Upper lobe of left lung (tissue), 4 donors: ENCODE results near the gene OGT.

Experiments used
- EP300 ChIP-seq, 4 donors: sonication (generic); formaldehyde crosslinking; IDR thresholded peaks; one replicate each; pipeline ENCODE4 v1.5.1; 2017; ENCODE audit warnings: antibody characterized with exemption in 4 of 4, control low read depth in 2 of 4
- POLR2A ChIP-seq, 4 donors: fragments of 450-650 bp; IDR thresholded peaks; one replicate each; pipeline ENCODE4 v1.5.1; 2016 to 2017; ENCODE audit warnings: antibody characterized with exemption in 4 of 4, mild to moderate bottlenecking in 2 of 4
- TF ChIP-seq, protein P1 (sequence below), 6 experiments: fragments of 450-650 bp in 4 of 6; fragments of 200-600 bp in 2 of 6; sonication (generic) in 2 of 6; IDR thresholded peaks; one replicate each; pipeline ENCODE4 v1.5.1; 2016 to 2019; ENCODE audit warnings: antibody characterized with exemption in 6 of 6

DNA sequence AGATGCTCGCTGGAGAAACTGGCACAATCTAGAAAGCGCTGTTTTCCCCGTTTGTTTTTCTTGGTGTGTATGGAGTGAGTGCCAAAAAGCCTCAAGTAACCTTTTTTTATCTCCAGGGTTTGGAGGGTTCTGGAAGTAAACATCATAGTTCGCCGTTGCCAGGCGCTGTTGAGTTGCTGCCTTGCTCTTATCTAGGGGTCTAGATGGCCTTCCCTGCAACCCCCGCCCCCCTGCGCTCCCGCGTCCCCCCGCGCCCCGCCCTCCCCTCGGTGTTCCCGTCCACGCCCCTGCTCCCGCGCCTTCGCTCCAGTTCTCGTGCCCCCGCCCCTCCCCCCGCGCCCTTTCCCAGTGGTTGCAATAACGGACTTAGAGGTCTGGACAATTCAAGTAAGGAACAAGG is 44.8 kb downstream of the OGT start:
- TF ChIP-seq POLR2A (IDR thresholded peaks at IDR 0.05), result no peak
- TF ChIP-seq, protein P1, sequence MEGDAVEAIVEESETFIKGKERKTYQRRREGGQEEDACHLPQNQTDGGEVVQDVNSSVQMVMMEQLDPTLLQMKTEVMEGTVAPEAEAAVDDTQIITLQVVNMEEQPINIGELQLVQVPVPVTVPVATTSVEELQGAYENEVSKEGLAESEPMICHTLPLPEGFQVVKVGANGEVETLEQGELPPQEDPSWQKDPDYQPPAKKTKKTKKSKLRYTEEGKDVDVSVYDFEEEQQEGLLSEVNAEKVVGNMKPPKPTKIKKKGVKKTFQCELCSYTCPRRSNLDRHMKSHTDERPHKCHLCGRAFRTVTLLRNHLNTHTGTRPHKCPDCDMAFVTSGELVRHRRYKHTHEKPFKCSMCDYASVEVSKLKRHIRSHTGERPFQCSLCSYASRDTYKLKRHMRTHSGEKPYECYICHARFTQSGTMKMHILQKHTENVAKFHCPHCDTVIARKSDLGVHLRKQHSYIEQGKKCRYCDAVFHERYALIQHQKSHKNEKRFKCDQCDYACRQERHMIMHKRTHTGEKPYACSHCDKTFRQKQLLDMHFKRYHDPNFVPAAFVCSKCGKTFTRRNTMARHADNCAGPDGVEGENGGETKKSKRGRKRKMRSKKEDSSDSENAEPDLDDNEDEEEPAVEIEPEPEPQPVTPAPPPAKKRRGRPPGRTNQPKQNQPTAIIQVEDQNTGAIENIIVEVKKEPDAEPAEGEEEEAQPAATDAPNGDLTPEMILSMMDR (IDR thresholded peaks at IDR 0.05), result no peak
- TF ChIP-seq EP300 (IDR thresholded peaks at IDR 0.05), result no peak
